HG03558 (cell line): ENCODE data around the gene FHOD3.
"Not testable (repeated sequence)": the region's sequence is repeated elsewhere in the genome, so short reads cannot be mapped to it uniquely, and the experiment has no call there.

Source experiments
- ATAC-seq: cut with Tn5 transposase; IDR thresholded peaks from one replicate; pipeline ENCODE4 v1.9.1; 2021; ENCODE audit warnings: moderate number of reproducible peaks; ENCODE audit not compliant: unreplicated experiment; ENCODE audit errors: extremely low read depth

Gene FHOD3

DNA sequence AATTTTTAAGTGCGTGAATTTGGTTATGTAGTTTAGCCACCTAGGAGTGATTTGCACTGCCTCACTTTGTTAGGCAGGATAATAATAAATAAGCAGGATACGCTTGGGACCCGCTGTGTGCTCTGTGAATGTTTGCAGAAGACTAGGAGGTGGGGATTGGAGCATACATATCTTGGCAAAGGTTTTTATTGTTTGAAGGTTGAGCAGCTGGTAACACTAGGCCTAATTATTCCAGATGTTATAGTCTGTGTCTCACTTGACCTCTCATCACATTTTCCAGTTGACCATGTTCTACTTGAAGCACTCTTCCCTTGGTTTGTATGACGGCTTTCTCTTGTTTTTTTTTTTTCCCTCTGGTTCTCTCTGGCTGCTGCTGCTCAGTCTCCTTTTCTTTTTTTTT is 42.7 kb downstream of the FHOD3 start:
- no peak for ATAC-seq

DNA sequence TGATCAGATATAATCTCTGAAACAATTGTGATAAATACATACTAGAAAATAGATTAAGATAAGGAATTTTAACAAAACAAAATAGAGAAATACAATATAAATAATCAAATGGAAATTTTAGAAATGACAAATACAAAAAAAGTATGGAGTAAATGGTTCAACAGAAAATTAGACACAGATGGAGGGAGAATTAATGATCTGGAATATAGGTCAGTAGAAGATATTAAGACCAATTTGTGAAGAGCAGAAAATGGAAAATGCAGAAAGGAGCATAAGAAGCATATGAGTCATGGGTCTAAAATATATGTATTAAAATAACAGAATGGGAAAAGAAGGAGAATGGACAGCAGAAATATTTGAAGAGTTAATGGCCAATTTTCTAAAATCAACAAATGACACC is 44.4 kb downstream of the FHOD3 start:
- ATAC-seq: no peak

DNA sequence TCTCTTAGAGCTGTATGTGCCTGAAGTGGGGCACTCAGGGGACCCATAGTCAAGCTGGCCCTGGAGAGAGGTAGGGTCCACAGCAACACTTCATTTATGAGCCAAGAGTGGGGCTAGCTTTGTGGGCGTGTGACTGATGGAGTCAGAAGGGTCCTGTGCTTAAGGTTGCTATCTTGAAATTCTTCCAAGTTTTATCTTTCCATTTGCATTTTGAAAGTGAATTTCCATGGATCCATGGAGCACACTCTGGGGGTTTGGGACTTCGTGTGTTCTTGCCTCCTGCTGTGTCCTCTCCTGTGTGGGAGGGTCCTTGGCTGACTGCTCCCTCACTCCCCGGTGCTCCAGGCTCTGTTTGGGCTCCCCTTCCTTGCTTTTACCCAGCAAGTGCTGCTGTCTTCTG is 50.8 kb downstream of the FHOD3 start:
- ATAC-seq: no peak

DNA sequence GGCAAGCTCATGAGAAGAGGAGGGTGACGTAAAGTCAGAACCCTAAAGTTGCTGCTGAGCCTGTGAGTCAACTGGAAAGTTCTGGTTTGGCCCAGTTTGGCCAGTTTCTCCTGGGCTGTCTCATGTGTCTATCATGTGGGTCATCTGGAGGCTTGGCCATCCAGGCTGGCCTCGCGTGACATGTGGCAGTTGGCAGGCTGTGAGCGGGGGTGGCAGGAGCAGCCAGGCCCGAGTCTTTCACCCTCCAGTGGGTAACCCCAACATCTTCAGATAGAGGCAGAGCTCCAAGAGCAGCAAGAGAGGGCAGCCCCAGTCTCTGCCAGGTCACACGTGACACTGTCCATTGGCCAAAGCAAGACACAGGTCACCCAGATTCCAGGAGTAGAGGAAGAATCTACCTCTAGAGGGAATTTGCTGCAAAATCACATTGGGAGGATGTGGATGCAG is 51.5 kb downstream of the FHOD3 start:
- ATAC-seq: no peak

DNA sequence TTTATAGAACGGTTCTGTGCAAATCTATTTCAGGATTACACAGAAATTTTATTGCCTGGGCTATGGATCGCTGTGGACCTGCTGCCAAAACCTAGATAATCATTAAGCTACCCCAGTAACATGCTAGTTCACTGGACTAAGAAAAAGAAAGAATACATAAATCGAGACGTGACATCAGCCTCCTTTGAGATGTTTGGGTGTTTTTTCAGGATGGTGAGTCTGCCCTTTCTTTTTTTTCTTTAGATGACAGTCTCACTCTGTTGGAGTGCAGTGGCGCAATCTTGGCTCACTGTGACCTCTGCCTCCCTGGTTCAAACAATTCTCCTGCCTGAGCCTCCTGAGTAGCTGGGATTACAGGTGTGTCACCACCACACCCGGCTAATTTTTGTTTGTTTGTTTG is 52.0 kb downstream of the FHOD3 start:
- no peak for ATAC-seq

DNA sequence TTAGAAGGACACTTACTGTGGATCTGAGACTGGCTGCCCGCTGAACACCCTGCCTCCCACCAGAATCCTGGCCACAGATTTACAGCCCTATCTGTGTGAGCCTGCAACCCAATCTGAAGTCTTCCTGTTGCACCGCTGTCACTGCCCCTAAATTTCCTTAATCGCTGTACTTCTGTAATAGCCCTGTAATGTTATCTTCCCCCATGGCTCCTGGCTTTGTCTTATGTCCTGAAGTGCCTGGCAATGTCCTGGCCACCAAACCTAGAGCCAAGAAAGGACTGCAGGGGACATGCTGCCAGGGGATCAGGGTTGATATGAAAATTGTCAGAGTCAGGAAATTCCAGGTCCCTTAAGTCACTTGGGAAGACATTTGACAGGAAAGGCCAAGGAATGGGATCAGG is 52.7 kb downstream of the FHOD3 start:
- no peak for ATAC-seq

DNA sequence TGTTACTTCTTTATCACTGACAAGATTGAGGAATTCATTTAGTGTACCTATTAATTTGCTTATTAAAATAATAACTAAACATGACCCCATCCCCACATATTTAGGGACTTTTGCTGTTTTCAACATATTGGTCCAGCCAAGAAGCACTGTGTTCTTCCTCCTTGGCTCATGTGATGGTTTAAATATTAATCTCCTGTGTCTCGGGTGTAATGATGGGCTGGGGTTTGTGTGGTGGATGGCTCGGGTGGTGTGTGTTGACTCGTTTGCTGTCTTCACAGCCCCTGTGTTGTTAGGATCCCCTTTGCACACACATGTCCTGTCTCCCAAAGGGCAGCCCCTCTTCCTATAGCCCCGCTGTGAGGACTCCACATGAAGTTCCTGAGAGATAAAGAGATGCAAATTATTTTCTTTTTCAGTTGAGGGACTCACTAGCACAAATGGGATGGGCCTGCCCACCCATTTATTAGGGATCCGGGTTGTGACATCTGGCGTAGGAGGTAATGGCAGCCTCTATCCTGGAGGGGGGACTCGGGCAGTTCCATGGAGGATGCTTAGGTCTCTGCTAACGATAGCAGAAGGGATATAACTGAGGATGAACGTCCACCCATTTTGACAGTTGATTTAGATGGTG is 53.4 kb downstream of the FHOD3 start:
- ATAC-seq: no peak

DNA sequence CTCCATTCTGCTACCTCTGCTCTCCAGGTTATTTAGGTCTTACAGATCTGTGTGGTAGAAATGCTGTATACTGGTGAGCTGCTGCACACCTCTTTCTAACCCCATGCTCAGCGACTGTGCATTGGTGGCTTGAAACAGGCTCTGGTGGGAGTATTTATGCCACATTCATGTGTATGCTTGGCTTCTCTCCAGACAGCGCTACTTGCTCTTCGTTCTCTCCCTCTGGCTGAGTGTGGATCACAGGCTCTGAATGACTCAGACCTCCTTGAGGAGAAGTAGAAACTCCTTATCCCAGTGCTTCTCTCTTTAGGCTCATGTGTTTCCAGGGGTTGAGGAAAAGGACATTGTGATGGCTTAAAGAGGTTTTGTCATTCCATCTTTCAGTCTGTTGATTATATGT is 54.9 kb downstream of the FHOD3 start:
- ATAC-seq: no peak

DNA sequence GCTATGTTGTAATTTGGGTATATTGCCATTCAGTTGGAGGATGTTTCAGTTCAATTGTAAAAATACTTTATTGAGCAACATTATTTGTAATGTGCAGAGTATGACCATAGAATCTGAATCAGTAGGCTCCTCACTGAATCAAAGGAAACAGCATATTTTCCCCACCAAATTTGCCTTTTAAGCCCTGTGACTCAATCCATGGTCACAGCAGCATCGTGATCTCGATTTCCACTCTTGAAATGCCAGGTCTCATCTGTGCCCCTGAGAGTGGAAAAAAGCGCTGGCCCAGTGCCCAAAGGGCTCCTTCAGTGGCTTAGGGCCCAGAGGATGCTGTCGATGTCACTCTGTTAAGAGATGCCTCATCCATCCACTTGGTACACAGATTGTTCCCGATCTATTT is 57.5 kb downstream of the FHOD3 start:
- no peak for ATAC-seq

DNA sequence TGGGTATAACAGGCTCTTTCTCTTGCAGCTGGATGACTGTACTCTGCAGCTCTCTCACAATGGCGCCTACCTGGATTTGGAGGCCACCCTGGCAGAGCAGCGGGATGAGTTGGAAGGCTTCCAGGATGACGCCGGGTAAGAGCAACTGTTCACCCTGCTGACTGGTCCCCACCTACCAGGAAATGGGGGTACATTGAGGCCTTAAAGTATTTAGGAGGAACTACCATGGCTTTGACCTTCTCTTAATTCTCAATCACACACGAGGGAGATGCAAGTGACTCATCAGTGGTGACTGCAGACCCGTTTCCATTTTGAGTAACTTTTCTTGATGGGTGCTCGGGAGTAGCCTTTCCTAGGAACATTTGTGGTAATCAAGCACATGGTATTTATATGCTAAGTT is 58.0 kb downstream of the FHOD3 start:
- no peak for ATAC-seq

DNA sequence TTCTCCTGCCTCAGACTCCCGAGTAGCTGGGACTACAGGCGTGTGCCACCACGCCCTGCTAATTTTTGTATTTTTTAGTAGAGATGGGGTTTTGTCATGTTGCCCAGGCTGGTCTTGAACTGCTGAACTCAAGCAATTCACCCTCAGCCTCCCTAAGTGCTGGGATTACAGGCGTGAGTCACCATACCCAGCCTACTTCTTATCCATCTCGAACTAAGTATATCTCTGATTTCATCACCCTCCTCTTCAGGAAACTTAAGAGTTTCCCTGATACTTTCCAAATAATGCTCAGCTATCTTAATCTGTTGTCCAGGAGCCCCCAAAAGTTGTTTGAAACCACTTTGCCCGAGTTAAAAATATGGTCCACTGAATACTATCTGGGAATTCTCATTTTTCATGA is 59.2 kb downstream of the FHOD3 start:
- ATAC-seq: not testable (repeated sequence)

DNA sequence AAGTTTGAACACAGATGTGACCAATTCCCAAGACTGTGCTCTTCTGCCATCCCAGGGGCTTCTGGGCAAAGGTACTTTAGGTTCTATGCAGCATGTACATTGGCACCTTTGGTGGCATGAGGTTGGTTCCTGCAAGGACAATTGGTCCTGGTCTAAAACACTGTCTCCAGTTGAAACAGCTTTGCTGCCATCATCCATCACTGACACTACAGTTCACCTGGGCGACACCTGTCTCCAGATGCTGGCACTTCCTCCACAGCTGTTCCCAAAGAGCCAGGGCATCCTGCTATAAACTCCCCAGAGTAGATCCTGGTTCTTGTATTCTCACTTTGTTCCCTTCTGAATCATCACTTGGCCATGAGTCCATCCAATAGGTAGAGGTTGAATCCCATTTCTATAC is 60.6 kb downstream of the FHOD3 start:
- ATAC-seq: no peak

DNA sequence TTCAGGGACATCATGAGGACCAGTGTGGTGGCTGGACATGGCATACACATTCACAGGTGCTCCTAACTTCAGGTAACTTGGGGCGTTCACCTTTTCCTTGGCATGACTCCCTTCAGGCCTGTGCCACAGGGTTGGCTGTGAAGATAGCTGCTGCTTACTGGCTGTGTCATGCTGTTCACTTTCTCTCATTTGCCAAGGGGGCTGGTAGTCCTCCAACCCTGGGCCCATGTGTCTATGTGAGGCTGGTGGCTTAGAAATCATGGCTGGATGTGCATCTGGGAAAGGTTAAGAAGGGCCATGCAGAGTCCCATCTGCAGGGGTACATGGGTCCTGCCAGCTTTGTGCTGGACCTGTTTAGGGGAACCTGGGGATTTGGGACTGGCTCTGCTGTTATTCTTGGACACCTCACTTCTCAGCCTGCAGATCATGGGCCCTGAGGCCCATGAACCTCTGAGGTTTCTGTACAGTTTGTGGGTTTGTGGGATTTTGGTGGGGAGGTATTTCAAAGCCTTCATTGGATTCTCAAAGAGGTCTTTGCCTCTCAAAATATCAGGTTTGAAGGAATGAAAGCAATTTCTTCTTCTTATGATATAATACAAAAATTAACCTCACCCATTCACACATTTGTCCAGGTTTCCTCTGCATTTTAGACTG is 62.9 kb downstream of the FHOD3 start:
- ATAC-seq: no peak

DNA sequence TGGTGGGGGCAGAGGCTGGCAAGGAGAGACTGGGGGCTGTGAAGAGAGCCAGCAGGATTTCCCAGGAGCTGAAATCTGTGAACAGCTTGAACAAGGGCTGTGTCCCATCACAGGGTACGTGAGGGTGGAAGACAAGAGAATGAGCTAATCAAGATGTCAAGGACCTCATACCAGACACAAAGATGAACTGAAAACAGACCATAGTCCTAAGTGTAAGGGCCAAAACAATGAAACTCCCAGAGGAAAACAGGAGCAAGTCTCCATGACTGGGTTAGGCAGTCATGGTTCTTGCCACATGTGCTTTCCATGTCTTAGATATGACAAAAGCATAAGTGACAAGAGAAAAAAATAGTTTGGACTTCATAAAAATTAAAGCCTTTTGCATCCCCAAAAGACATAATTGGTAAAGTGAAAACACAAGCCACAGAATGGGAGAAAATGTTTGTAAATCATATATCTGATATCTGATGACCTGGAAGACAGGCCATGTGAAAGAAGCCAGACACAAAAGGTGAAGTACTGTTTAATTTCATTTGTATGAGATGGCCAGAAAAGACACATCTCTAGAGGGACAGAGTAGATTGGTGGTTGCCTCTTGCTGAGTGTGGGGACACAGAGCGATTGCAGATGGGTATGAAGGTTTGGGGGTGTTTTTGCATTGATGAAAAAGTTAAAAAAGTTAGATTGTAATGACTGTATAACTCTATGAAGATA is 67.6 kb downstream of the FHOD3 start:
- no peak for ATAC-seq

DNA sequence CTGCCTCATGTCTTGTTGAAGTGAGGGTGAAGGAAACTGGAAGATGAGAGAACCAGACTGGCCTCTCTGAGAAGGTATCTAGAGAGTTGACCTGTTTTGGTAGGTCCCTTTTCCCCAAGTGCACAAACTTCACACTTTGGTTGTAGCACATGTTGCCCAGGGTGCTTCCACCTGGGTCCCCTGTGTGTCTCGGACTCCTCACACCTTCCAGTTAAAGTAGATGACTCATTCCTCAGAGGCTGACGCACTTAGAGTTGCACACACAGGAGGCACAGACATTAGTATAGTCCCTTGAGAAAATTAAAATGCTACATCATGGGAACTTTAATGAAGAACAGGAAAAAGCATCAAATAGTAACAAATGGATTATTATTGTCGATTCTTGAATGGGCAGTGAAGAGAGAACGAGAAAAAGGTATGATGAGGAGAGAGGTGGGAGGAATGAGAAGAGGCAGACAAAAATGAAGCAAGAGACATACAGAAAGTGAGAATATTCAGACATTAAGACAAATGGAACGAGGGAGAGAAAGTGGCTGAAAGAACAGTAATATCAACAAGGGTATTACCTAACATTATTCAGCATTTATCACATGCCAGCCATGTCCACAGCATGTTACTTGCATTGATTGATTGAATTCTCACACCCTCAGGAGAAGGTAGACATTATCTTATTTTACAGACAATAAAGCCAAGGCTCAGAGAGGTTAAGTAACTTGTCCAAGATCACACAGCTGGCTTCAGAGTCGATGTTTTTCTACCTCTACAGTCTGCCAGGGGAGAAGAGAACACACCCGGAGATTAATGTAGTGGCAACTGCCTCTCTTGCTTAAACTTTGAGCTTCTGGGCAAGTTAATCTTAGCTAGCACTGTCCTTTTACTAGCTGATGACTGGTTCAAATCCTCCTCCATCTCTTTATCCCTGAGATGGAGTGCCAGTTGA is 68.6 kb downstream of the FHOD3 start:
- no peak for ATAC-seq

DNA sequence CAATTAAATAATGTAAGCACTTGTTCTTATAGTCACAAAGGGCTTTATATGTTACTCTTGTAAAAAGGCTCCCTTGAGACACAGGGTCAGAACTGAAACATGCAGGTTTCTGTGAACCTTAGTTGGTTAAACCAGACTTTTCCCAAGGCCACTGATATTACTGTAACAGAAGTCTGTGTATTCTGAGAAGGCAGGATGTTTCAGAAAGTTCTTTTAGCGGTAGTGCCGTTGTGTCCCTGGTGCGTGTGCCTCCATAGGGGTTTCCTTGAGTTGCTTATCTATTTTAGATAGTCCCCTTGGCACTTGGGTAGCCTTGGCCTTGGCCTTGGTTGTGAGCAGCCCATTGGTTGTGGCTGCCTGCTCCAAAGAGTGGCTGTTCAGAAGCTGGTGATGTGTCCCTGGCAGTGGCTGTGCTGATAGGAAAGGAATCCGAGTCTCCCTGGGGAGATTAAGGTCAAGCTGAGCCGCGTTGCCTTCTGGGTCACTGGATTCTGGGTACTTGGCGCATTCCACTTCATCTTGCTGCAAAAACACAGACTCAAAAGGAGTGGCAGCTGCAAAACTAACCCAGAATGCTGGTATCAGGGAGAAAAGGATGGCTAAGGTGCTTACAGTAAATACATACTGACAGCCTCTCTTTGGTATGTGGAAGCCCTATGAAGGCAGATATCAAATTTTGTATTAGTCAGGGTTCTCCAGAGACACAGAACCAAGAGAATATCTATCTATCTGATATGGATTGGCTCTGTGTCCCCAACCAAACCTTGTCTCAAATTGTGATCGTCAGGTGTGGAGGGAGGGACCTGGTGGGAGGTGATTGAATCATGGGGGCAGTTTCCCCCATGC is 69.7 kb downstream of the FHOD3 start:
- ATAC-seq: peak; percentile 69

DNA sequence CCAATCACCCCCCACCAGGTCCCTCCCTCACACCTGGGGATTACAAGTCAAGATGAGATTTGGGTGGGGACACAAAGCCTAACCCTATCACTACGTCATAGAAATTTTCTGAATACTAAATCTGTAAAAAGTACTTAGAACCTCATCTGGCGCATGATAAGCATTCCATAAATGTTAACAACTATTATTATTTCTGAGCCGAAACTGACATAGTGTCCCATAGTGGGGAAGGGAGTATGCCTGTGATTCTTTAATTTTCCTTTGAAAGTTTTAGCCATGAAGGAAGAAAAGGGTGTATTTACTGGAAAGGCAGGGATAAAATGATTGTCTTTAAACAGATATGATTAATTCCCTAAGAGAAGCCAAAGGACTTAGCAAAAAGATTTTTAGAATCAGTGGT is 71.4 kb downstream of the FHOD3 start:
- no peak for ATAC-seq

DNA sequence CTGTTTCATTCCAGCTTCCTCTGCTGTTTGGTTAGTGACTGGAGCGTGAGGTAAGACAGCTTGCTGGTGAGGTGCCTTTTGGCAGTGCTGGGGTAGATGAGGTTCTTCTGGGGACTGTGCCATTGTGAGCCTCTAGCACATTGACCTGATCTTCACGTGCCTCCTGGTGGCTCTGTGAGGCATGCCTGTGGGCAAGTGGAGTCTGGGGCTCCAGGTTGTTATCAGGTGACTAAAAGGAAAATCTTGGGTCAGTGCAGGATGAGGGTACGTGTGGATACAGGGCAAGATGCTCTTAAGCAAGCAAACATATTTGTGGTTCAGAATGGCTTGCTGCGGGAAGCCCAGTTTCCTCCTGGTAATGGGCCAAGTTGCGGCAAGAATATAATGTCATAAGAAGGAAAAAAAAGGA is 75.4 kb downstream of the FHOD3 start:
- no peak for ATAC-seq

DNA sequence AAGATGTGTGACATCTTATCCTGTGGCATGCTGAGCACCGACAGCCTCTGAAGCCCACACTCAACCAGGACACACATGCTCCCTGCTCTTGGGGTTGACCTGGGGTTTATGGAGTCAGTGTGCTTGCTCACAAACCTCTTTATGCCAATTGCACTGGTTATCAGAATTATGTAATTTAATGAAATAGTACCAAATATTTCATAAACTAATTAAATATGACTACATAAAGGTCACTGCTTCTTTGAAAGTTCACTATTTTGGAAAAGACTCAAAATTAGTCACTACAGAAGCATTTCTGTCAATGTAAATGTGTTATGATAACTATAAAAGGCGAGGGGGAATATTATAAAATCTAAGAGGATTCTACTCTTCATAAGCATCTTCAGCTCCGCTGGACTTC is 76.7 kb downstream of the FHOD3 start:
- no peak for ATAC-seq

DNA sequence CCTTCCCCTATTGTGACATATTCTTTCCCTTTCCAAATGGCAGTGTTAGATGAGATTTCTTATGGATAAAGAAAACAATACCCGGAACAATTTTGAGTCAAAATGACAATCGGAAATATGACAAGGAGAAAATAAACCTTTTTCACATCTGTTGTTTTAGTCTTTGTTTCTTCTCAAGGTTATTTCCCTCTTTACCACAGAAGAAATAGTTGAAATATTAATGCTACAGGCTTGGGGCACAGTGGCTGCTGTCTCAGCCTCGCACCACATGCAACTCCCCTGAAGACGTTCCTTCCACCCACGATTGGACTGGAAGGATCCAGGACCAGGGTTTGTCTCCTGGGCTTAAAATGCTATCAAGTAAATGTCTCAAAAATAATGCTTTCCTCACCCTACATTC is 77.6 kb downstream of the FHOD3 start:
- no peak for ATAC-seq
